ENCODE results near the gene SYCP3. TPM values are rescaled to one million over a fixed set of nuclear protein-coding genes. Genes with fewer than 3 reads are reported as not detected.
"Not testable (repeated sequence)": the region's sequence is repeated elsewhere in the genome, so short reads cannot be mapped to it uniquely, and the experiment has no call there.

Gene SYCP3
- total RNA-seq, 1 donor from 2014 or later: not detected

- intact Hi-C loops (cut with DNase I): no loop called here
- no peak for DNase-seq
- ATAC-seq (ENCODE audit: poor library complexity): no peak
Observed at GRCh38 chr12:101694986-101695385, 44.3 kb downstream of the SYCP3 start.

- DNase-seq (no peak), ATAC-seq (ENCODE audit: poor library complexity) (no peak)
- intact Hi-C loops (cut with DNase I): no loop called here
Observed at GRCh38 chr12:101694297-101694848, 44.9 kb downstream of the SYCP3 start.

- intact Hi-C loops (cut with DNase I): no loop called here
- no peak for ATAC-seq (ENCODE audit: poor library complexity)
- DNase-seq: no peak
Observed at GRCh38 chr12:101691503-101692096, 47.7 kb downstream of the SYCP3 start.

GRCh38 chr12:101690544-101691098, 48.6 kb downstream of the SYCP3 start:
- intact Hi-C loops (cut with DNase I): no loop called here
- DNase-seq: no peak
- no peak for ATAC-seq (ENCODE audit: poor library complexity)

GRCh38 chr12:101686176-101686575, 53.1 kb downstream of the SYCP3 start:
- intact Hi-C loops (cut with DNase I): no loop called here
- ATAC-seq (ENCODE audit: poor library complexity): peak; percentile 93
- no peak for DNase-seq

- DNase-seq (no peak), ATAC-seq (ENCODE audit: poor library complexity) (no peak)
- intact Hi-C loops (cut with DNase I): no loop called here
Observed at GRCh38 chr12:101685092-101685491, 54.2 kb downstream of the SYCP3 start.

- intact Hi-C loops (cut with DNase I); DNase-seq; ATAC-seq (ENCODE audit: poor library complexity): not testable (repeated sequence)
Observed at GRCh38 chr12:101681627-101682026, 57.6 kb downstream of the SYCP3 start.

GRCh38 chr12:101680647-101681046, 58.6 kb downstream of the SYCP3 start:
- intact Hi-C loops (cut with DNase I): no loop called here
- DNase-seq (no peak), ATAC-seq (ENCODE audit: poor library complexity) (peak; percentile 76)

- ATAC-seq (ENCODE audit: poor library complexity) (peak; percentile 85), DNase-seq (no peak)
- intact Hi-C loops (cut with DNase I): no loop called here
Observed at GRCh38 chr12:101680240-101680639, 59.0 kb downstream of the SYCP3 start.

Other genes starting within 250 kb of the SYCP3 start
- 8.3 TPM for gene MYBPC1, start 144.5 kb downstream of the SYCP3 start, total RNA-seq
- 139 TPM for gene CHPT1, start 41.8 kb downstream of the SYCP3 start, total RNA-seq
- 52.9 TPM for gene GNPTAB, start 91.5 kb upstream of the SYCP3 start, total RNA-seq
- 5.0 TPM for gene DRAM1, start 138.1 kb upstream of the SYCP3 start, total RNA-seq

Measured in Right ventricle myocardium superior (tissue), 1 donor.